ENCODE results near the gene MTMR2. TPM values are rescaled to one million over a fixed set of nuclear protein-coding genes. Genes with fewer than 3 reads are reported as not detected.
"Not testable (repeated sequence)": the region's sequence is repeated elsewhere in the genome, so short reads cannot be mapped to it uniquely, and the experiment has no call there.

MTMR2 gene
- total RNA-seq, 1 experiment from 2014 or later: 29.1 TPM

- Histone ChIP-seq H3K4me1 (ENCODE audit: control insufficient read depth in 1 of 2, insufficient read depth in 2 of 2, low read length in 2 of 2) (no peaks in the 10 kb centered on the region), H3K9ac (ENCODE audit: low read length) (no peak overlapping the region), H3K4me2 (ENCODE audit: low read length) (no peak overlapping the region), H4K20me1 (ENCODE audit: insufficient read depth) (no peaks in the 10 kb centered on the region), H3K4me3 (replicated peaks in 1 of 2; ENCODE audit: low read depth in 1 of 2, low read length in 2 of 2) (no peak overlapping the region), H2AFZ (ENCODE audit: low read depth, low read length, poor library complexity, severe bottlenecking) (no peak overlapping the region), H3K9me2 (ENCODE audit: insufficient read depth) (no peaks in the 10 kb centered on the region), H3K27ac (ENCODE audit: low read depth, low read length) (no peak overlapping the region), H3K36me3 (ENCODE audit: control insufficient read depth in 1 of 2, insufficient read depth in 2 of 2, low read length in 2 of 2) (peaks cover 6 to 12% of the 10 kb centered on the region in 2 experiments; a peak in 3 of 4 replicates), H3K79me2 (ENCODE audit: insufficient read depth, low read length) (no peaks in the 10 kb centered on the region), H3K27me3 (ENCODE audit: insufficient read depth, low read length) (no peaks in the 10 kb centered on the region), H3K9me3 (ENCODE audit: control insufficient read depth in 1 of 2, insufficient read depth in 1 of 2, low read depth in 1 of 2, low read length in 2 of 2) (no peaks in the 10 kb centered on the region)
- BruUV-seq (replicated peaks): no TSS peak
- DNase-seq (ENCODE audit: low read depth, low spot score): no peak
- POLR2A ChIA-PET: no interaction called here
- CTCF ChIA-PET: no interaction called here
- TF ChIP-seq RAD21 (IDR thresholded peaks at IDR 0.05; ENCODE audit: low read depth) (no peak), SIN3A (IDR thresholded peaks at IDR 0.05; ENCODE audit: low read depth) (no peak), SP1 (IDR thresholded peaks at IDR 0.05; ENCODE audit: low read depth) (no peak), POLR2AphosphoS5 (IDR thresholded peaks at IDR 0.05; ENCODE audit: low read depth, low read length) (no peak), TCF7L2 (IDR thresholded peaks at IDR 0.05; ENCODE audit: borderline replicate concordance, extremely low read depth, insufficient read depth, insufficient read length) (no peak), ZNF274 (IDR thresholded peaks at IDR 0.05; ENCODE audit: low read depth, low read length) (no peak), JUND (IDR thresholded peaks at IDR 0.05) (no peak)
- intact Hi-C loops (cut with micrococcal nuclease): no loop called here
- RAD21 ChIA-PET (ENCODE audit: low non-redundant PET in 1 of 2, low total read pairs in 2 of 2, uncharacterized antibody in 2 of 2, unreplicated experiment in 2 of 2): no interaction called here
- ATAC-seq: no peak
Measured at GRCh38 chr11:95821640-95822039, 102.3 kb downstream of the MTMR2 start.

GRCh38 chr11:95816037-95816436, 107.9 kb downstream of the MTMR2 start:
- no peaks in the 10 kb centered on the region for H3K79me2 ChIP-seq (ENCODE audit: insufficient read depth, low read length)
- intact Hi-C loops (cut with micrococcal nuclease): no loop called here
- H3K9ac ChIP-seq (ENCODE audit: low read length): no peak overlapping the region
- H2AFZ ChIP-seq (ENCODE audit: low read depth, low read length, poor library complexity, severe bottlenecking): no peak overlapping the region
- H3K36me3 ChIP-seq (ENCODE audit: control insufficient read depth in 1 of 2, insufficient read depth in 2 of 2, low read length in 2 of 2): peaks cover 0 to 2% of the 10 kb centered on the region in 2 experiments; a peak in 2 of 4 replicates
- CTCF ChIA-PET: no interaction called here
- H3K27ac ChIP-seq (ENCODE audit: low read depth, low read length): no peak overlapping the region
- H3K4me2 ChIP-seq (ENCODE audit: low read length): no peak overlapping the region
- H3K9me3 ChIP-seq (ENCODE audit: control insufficient read depth in 1 of 2, insufficient read depth in 1 of 2, low read depth in 1 of 2, low read length in 2 of 2): no peaks in the 10 kb centered on the region
- BruUV-seq (replicated peaks): no TSS peak
- TF ChIP-seq EZH2 (IDR thresholded peaks at IDR 0.05) (no peak), FOSL1 (IDR thresholded peaks at IDR 0.05; ENCODE audit: low read depth) (no peak), ZBTB33 (IDR thresholded peaks at IDR 0.05; ENCODE audit: extremely low read depth, insufficient replicate concordance, low read length) (no peak), POLR2A (IDR thresholded peaks at IDR 0.05; ENCODE audit: borderline replicate concordance, extremely low read depth, insufficient read depth, insufficient read length) (no peak), MAX (IDR thresholded peaks at IDR 0.05) (no peak), JUND (IDR thresholded peaks at IDR 0.05) (no peak), SRF (IDR thresholded peaks at IDR 0.05; ENCODE audit: low read depth) (no peak), SIN3A (IDR thresholded peaks at IDR 0.05; ENCODE audit: low read depth) (no peak), ATF3 (IDR thresholded peaks at IDR 0.05) (no peak), CEBPB (IDR thresholded peaks at IDR 0.05; ENCODE audit: low read depth) (no peak)
- no peak for DNase-seq (ENCODE audit: low read depth, low spot score)
- H3K27me3 ChIP-seq (ENCODE audit: insufficient read depth, low read length): no peaks in the 10 kb centered on the region
- H4K20me1 ChIP-seq (ENCODE audit: insufficient read depth): no peaks in the 10 kb centered on the region
- ATAC-seq: no peak
- no peaks in the 10 kb centered on the region for H3K9me2 ChIP-seq (ENCODE audit: insufficient read depth)
- no peak overlapping the region for H3K4me3 ChIP-seq (replicated peaks in 1 of 2; ENCODE audit: low read depth in 1 of 2, low read length in 2 of 2)
- POLR2A ChIA-PET: no interaction called here
- H3K4me1 ChIP-seq (ENCODE audit: control insufficient read depth in 1 of 2, insufficient read depth in 2 of 2, low read length in 2 of 2): no peaks in the 10 kb centered on the region
- RAD21 ChIA-PET (ENCODE audit: low non-redundant PET in 1 of 2, low total read pairs in 2 of 2, uncharacterized antibody in 2 of 2, unreplicated experiment in 2 of 2): no interaction called here

GRCh38 chr11:95811052-95811451, 112.9 kb downstream of the MTMR2 start:
- DNase-seq (ENCODE audit: low read depth, low spot score); CTCF ChIA-PET; H3K27me3 ChIP-seq (ENCODE audit: insufficient read depth, low read length); POLR2A ChIA-PET; H3K4me2 ChIP-seq (ENCODE audit: low read length); H3K9me2 ChIP-seq (ENCODE audit: insufficient read depth); H3K4me3 ChIP-seq (replicated peaks in 1 of 2; ENCODE audit: low read depth in 1 of 2, low read length in 2 of 2); H2AFZ ChIP-seq (ENCODE audit: low read depth, low read length, poor library complexity, severe bottlenecking); H3K9ac ChIP-seq (ENCODE audit: low read length); ATAC-seq; H3K79me2 ChIP-seq (ENCODE audit: insufficient read depth, low read length); BruUV-seq (replicated peaks); RAD21 ChIA-PET (ENCODE audit: low non-redundant PET in 1 of 2, low total read pairs in 2 of 2, uncharacterized antibody in 2 of 2, unreplicated experiment in 2 of 2); H3K9me3 ChIP-seq (ENCODE audit: control insufficient read depth in 1 of 2, insufficient read depth in 1 of 2, low read depth in 1 of 2, low read length in 2 of 2); H3K4me1 ChIP-seq (ENCODE audit: control insufficient read depth in 1 of 2, insufficient read depth in 2 of 2, low read length in 2 of 2); intact Hi-C loops (cut with micrococcal nuclease); H3K36me3 ChIP-seq (ENCODE audit: control insufficient read depth in 1 of 2, insufficient read depth in 2 of 2, low read length in 2 of 2); H4K20me1 ChIP-seq (ENCODE audit: insufficient read depth); H3K27ac ChIP-seq (ENCODE audit: low read depth, low read length): not testable (repeated sequence)
